ENCODE data around the gene NPHP4.
A peak's percentile ranks its signal among the peaks of the same experiment; 100 is the strongest.

The NPHP4 gene

DNA sequence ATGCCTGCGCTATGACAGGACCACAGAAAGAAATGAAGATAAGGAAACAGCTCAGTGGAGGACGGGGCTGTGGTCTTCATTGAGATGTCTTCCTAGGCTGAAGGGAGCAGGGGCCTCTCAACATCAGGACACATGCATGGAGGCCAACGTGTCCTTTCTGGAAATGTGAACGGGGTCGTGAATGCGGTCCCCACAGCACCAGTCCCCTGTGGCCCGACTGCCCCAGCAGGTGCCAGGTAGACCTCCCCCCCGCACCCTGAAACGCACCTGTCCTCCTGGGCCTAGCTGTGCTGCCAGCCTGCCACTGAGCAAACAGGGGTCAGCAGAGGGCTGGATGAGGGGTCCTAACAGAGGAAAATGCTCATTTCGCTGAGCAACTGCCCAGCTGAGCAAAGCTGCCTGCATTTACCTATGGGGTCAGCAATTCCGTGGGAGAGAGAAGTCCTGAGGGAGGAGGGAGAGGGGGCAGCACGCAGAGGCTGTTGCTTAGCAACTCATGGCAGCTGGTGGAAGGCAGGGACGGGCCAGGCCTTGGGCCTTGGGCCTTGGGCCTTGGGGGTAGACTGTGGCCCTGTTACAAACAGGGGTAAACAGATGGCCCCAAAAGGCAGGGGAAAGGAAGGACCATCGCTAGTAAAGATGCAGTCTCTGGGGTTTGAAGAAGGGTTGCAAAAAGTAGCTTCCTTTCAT, 77.4 kb downstream of the NPHP4 start:
- in situ Hi-C loops (cut with MboI; ENCODE audit: low sequenced_read_pairs, unreplicated experiment) = loop anchor here (25.0 kb wide), 1 partner anchor 403 kb away; no protein-coding TSS in a partner anchor

GRCh38 chr1:5913876-5914275, 78.3 kb downstream of the NPHP4 start:
- no peak for TF ChIP-seq CTCF (IDR thresholded peaks at IDR 0.05; ENCODE audit: borderline replicate concordance, control extremely low read depth, extremely low read depth, insufficient read depth, missing control alignments)
- in situ Hi-C loops (cut with MboI; ENCODE audit: low sequenced_read_pairs, unreplicated experiment) = loop anchor here (25.0 kb wide), 1 partner anchor 402 kb away; no protein-coding TSS in a partner anchor
- no peak for DNase-seq (ENCODE audit: low spot score)

More for the DNA sequence above, 77.4 kb downstream of the NPHP4 start:
- no peak for TF ChIP-seq CTCF (IDR thresholded peaks at IDR 0.05; ENCODE audit: borderline replicate concordance, control extremely low read depth, extremely low read depth, insufficient read depth, missing control alignments)
- DNase-seq (ENCODE audit: low spot score) = peak; percentile 19

DNA sequence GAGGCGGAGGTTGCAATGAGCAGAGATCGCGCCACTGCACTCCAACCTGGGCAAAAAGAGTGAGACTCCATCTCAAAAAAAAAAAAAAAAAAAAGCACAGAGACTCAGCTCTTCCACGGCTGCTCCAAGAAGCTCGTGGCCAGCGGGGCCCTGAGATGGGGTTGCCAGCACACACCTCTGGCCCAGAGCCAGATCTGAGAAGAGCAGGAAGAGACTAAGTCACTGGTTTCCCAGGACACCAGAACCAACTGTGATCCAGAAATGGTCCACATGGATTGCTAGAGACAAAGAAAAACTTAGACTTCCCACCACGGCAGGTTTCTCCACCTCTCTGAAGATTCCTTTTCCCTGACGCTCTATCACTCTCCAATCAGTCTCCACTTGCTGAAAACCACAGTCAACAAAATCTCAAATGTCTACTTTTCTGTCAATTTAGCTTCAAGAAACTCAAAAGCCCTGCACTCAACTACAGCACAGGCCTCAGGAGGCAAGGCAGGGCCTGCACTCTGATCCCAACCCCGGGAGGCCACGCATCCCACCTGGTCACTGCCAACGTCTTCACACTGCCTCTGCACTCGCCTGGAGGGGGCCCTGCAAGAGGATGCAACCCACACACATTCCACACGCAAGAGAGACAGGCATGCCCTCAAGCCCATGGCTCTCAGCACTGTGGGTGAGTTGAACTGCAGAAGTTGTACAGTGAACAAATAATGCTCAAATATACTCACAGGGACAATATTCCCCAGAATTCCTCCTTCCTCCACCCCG, 79.0 kb downstream of the NPHP4 start:
- TF ChIP-seq CTCF (IDR thresholded peaks at IDR 0.05; ENCODE audit: borderline replicate concordance, control extremely low read depth, extremely low read depth, insufficient read depth, missing control alignments) = no peak
- in situ Hi-C loops (cut with MboI; ENCODE audit: low sequenced_read_pairs, unreplicated experiment) = loop anchor here (25.0 kb wide), 1 partner anchor 401 kb away; no protein-coding TSS in a partner anchor
- DNase-seq (ENCODE audit: low spot score) = no peak

DNA sequence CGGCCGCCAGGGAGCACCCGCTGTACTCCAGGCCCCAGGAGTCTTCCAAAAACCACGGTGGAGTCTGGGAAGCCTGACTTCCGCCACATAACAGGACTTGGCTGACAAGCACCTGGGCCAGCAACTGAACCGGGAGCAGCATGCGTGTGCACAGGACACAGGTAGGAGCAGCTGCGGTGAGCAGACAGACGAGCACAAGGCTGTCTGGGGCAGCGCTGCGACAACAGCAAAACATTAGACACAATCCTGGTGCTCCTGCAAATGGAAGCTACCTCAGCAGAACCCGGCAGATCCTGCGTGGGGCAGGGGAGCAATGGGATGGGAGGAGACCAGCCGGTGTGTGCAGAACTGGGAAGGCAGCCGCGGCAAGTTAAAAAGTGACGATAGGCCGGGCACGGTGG, 80.4 kb downstream of the NPHP4 start:
- in situ Hi-C loops (cut with MboI; ENCODE audit: low sequenced_read_pairs, unreplicated experiment) = loop anchor here (25.0 kb wide), 1 partner anchor 400 kb away; no protein-coding TSS in a partner anchor
- no peak for TF ChIP-seq CTCF (IDR thresholded peaks at IDR 0.05; ENCODE audit: borderline replicate concordance, control extremely low read depth, extremely low read depth, insufficient read depth, missing control alignments)
- no peak for DNase-seq (ENCODE audit: low spot score)

DNA sequence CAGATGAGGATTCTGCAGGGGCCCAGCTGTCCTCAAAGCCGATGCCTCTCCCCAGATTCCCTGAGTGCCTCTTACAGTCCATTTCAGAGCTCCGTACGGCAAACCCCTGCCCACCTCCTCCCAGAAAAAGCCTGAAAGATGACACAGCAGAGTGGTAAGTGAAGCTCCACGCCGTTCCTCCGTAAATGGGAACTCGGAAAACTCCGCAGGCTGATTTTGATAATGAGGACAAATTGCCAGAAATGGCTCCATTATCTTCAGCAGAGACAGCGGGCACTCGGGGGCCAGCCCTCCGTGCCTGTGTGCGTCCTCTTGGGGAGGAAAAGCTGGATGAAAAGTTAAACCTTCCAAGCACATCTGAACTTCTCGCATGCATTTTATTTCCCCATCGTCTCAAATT, 81.1 kb downstream of the NPHP4 start:
- DNase-seq (ENCODE audit: low spot score) = no peak
- in situ Hi-C loops (cut with MboI; ENCODE audit: low sequenced_read_pairs, unreplicated experiment) = loop anchor here (25.0 kb wide), 1 partner anchor 399 kb away; no protein-coding TSS in a partner anchor
- no peak for TF ChIP-seq CTCF (IDR thresholded peaks at IDR 0.05; ENCODE audit: borderline replicate concordance, control extremely low read depth, extremely low read depth, insufficient read depth, missing control alignments)

- DNase-seq (ENCODE audit: low spot score) = no peak
- no peak for TF ChIP-seq CTCF (IDR thresholded peaks at IDR 0.05; ENCODE audit: borderline replicate concordance, control extremely low read depth, extremely low read depth, insufficient read depth, missing control alignments)
- in situ Hi-C loops (cut with MboI; ENCODE audit: low sequenced_read_pairs, unreplicated experiment) = loop anchor here (25.0 kb wide), 1 partner anchor 398 kb away; no protein-coding TSS in a partner anchor
Measured at GRCh38 chr1:5910666-5911065, 81.6 kb downstream of the NPHP4 start.
